Mononuclear cell (primary cell): ENCODE measurements around the gene OTUD6A. TPM values are rescaled to one million over a fixed set of nuclear protein-coding genes. Genes with fewer than 3 reads are reported as not detected.

ENCODE experiments used
- H3K27me3 ChIP-seq: 2 replicates; pipeline ENCODE4 v1.6.0; 2011; ENCODE audit warnings: low read length, control low read depth; ENCODE audit not compliant: insufficient read depth
- H3K4me1 ChIP-seq: 2 replicates; pipeline ENCODE4 v1.5.1; 2011; ENCODE audit warnings: mild to moderate bottlenecking, low read length, control low read depth; ENCODE audit not compliant: insufficient read depth
- H3K4me3 ChIP-seq: 2 replicates; pipeline ENCODE4 v1.5.1; 2011; ENCODE audit warnings: mild to moderate bottlenecking, low read length, moderate library complexity
- H3K9me3 ChIP-seq: 2 replicates; pipeline ENCODE4 v1.5.1; 2011; ENCODE audit warnings: low read depth, mild to moderate bottlenecking, control low read depth, low read length
- total RNA-seq: library from RNA; depleted of rRNA; stranded (reverse); fragments of >200 nt; gene quantifications from one replicate; pipeline ENCODE4 v1.2.3, GENCODE V29; 2012

Gene OTUD6A
- total RNA-seq: not detected

GRCh38 chrX:70062076-70062475 lies at the start of gene OTUD6A:
TSS of gene OTUD6A (plus strand) at chrX:70062457. CDS start at chrX:70062525, 68 bp downstream.
- no peaks in the 10 kb centered on the region for H3K27me3 ChIP-seq
- H3K4me1 ChIP-seq: no peaks in the 10 kb centered on the region
- no peaks in the 10 kb centered on the region for H3K9me3 ChIP-seq
- no peak within 1 kb of the TSS for H3K4me3 ChIP-seq

GRCh38 chrX:70012756-70013155 lies 49.5 kb upstream of the OTUD6A start:
- Histone ChIP-seq H3K9me3 (no peaks in the 10 kb centered on the region), H3K27me3 (no peaks in the 10 kb centered on the region), H3K4me3 (no peak overlapping the region), H3K4me1 (no peaks in the 10 kb centered on the region)

GRCh38 chrX:70013466-70014381 lies 48.5 kb upstream of the OTUD6A start:
- Histone ChIP-seq H3K4me1 (no peaks in the 10 kb centered on the region), H3K4me3 (no peak overlapping the region), H3K9me3 (no peaks in the 10 kb centered on the region), H3K27me3 (no peaks in the 10 kb centered on the region)

- H3K27me3 ChIP-seq: no peaks in the 10 kb centered on the region
- H3K4me3 ChIP-seq: no peak overlapping the region
- H3K4me1 ChIP-seq: no peaks in the 10 kb centered on the region
These were observed 45.7 kb upstream of the OTUD6A start for GRCh38 chrX:70016513-70016912.

GRCh38 chrX:70022616-70023015 lies 39.6 kb upstream of the OTUD6A start:
- H3K27me3 ChIP-seq: no peaks in the 10 kb centered on the region

More at GRCh38 chrX:70016513-70016912, 45.7 kb upstream of the OTUD6A start:
- H3K9me3 ChIP-seq: no peaks in the 10 kb centered on the region

GRCh38 chrX:70025464-70025863 lies 36.8 kb upstream of the OTUD6A start:
- Histone ChIP-seq H3K4me1 (no peaks in the 10 kb centered on the region), H3K9me3 (no peaks in the 10 kb centered on the region), H3K27me3 (no peaks in the 10 kb centered on the region), H3K4me3 (no peak overlapping the region)

More at GRCh38 chrX:70022616-70023015, 39.6 kb upstream of the OTUD6A start:
- H3K9me3 ChIP-seq: no peaks in the 10 kb centered on the region
- no peaks in the 10 kb centered on the region for H3K4me1 ChIP-seq
- no peak overlapping the region for H3K4me3 ChIP-seq

GRCh38 chrX:70026112-70026850 lies 36.0 kb upstream of the OTUD6A start:
- H3K4me1 ChIP-seq: no peaks in the 10 kb centered on the region
- H3K9me3 ChIP-seq: no peaks in the 10 kb centered on the region
- H3K27me3 ChIP-seq: no peaks in the 10 kb centered on the region
- no peak overlapping the region for H3K4me3 ChIP-seq

GRCh38 chrX:70026851-70027200 lies 35.4 kb upstream of the OTUD6A start:
- Histone ChIP-seq H3K4me1 (no peaks in the 10 kb centered on the region), H3K27me3 (no peaks in the 10 kb centered on the region), H3K4me3 (no peak overlapping the region), H3K9me3 (no peaks in the 10 kb centered on the region)

- Histone ChIP-seq H3K4me3 (no peak overlapping the region), H3K4me1 (no peaks in the 10 kb centered on the region), H3K9me3 (no peaks in the 10 kb centered on the region), H3K27me3 (no peaks in the 10 kb centered on the region)
These were observed 32.4 kb upstream of the OTUD6A start for GRCh38 chrX:70029863-70030262.

GRCh38 chrX:70030301-70030767 lies 31.9 kb upstream of the OTUD6A start:
- Histone ChIP-seq H3K4me3 (no peak overlapping the region), H3K9me3 (no peaks in the 10 kb centered on the region), H3K4me1 (no peaks in the 10 kb centered on the region), H3K27me3 (no peaks in the 10 kb centered on the region)

GRCh38 chrX:70032792-70033191 lies 29.5 kb upstream of the OTUD6A start:
- H3K4me1 ChIP-seq: no peaks in the 10 kb centered on the region

GRCh38 chrX:70033348-70034051 lies 28.8 kb upstream of the OTUD6A start:
- no peaks in the 10 kb centered on the region for H3K27me3 ChIP-seq
- H3K4me1 ChIP-seq: no peaks in the 10 kb centered on the region
- no peak overlapping the region for H3K4me3 ChIP-seq
- H3K9me3 ChIP-seq: no peaks in the 10 kb centered on the region

More at GRCh38 chrX:70032792-70033191, 29.5 kb upstream of the OTUD6A start:
- no peaks in the 10 kb centered on the region for H3K27me3 ChIP-seq
- no peak overlapping the region for H3K4me3 ChIP-seq
- H3K9me3 ChIP-seq: no peaks in the 10 kb centered on the region

- Histone ChIP-seq H3K4me3 (no peak overlapping the region), H3K27me3 (no peaks in the 10 kb centered on the region), H3K4me1 (no peaks in the 10 kb centered on the region), H3K9me3 (no peaks in the 10 kb centered on the region)
These were observed 27.6 kb upstream of the OTUD6A start for GRCh38 chrX:70034646-70035045.

GRCh38 chrX:70038515-70038914 lies 23.7 kb upstream of the OTUD6A start:
- Histone ChIP-seq H3K4me1 (no peaks in the 10 kb centered on the region), H3K4me3 (no peak overlapping the region), H3K27me3 (no peaks in the 10 kb centered on the region), H3K9me3 (no peaks in the 10 kb centered on the region)

- no peaks in the 10 kb centered on the region for H3K27me3 ChIP-seq
- H3K4me3 ChIP-seq: no peak overlapping the region
- no peaks in the 10 kb centered on the region for H3K9me3 ChIP-seq
- no peaks in the 10 kb centered on the region for H3K4me1 ChIP-seq
These were observed 23.3 kb upstream of the OTUD6A start for GRCh38 chrX:70038951-70039350.
